Measurements from ENCODE around the gene TAF1A. TPM values are rescaled to one million over a fixed set of nuclear protein-coding genes. Genes with fewer than 3 reads are reported as not detected.
"Not testable (repeated sequence)": the region's sequence is repeated elsewhere in the genome, so short reads cannot be mapped to it uniquely, and the experiment has no call there.

TAF1A gene
- total RNA-seq, 1 experiment from 2014 or later = 12.9 TPM

DNA sequence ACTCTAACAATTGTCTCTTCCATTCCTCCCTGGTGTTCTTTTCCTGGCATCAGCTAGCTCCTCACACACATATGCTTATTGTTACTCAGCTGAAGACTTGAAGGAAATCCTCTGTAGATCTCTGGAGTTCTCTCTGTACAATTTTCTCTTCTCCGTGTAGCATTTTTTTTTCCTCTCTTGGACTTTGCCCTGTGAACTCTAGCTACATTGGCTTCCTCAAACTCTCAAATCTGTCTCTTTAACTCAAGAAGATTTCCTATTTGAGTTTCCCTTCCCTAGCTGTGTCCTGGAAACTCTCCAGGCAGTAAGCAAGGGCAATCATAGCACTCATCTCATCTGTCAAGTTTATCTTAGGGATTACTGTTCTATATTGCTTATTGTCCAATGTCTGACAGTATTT lies 23.9 kb upstream of the TAF1A start:
- H3K4me3 Mint-ChIP-seq = no peak overlapping the region
- peaks cover 15% of the 10 kb centered on the region for H3K9me3 Mint-ChIP-seq
- ChIA-PET CTCF (no interaction called here), POLR2A (interaction anchor here (0.7 kb wide), 1 partner anchor 30 kb away, joined by 3 read pairs; no protein-coding TSS in a partner anchor)
- H3K27me3 Mint-ChIP-seq (ENCODE audit: low read depth) = peaks cover 55% of the 10 kb centered on the region
- peaks cover 4% of the 10 kb centered on the region; the same call in 1 of the 2 replicates for H3K36me3 Mint-ChIP-seq
- H3K27ac Mint-ChIP-seq = no peak overlapping the region
- TF ChIP-seq ZNF671 (CRISPR knock-in tag; IDR thresholded peaks at IDR 0.05) = no peak
- no peak for TF ChIP-seq NFATC4 (CRISPR knock-in tag; IDR thresholded peaks at IDR 0.05)
- TF ChIP-seq, protein P1, sequence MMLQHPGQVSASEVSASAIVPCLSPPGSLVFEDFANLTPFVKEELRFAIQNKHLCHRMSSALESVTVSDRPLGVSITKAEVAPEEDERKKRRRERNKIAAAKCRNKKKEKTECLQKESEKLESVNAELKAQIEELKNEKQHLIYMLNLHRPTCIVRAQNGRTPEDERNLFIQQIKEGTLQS (CRISPR knock-in tag; conservative IDR thresholded peaks at IDR 0.05) = no peak
- no peak for TF ChIP-seq ZNF416 (CRISPR knock-in tag; IDR thresholded peaks at IDR 0.05)
- TF ChIP-seq GABPB1 (CRISPR knock-in tag; IDR thresholded peaks at IDR 0.05) = no peak
- TF ChIP-seq, protein P2, sequence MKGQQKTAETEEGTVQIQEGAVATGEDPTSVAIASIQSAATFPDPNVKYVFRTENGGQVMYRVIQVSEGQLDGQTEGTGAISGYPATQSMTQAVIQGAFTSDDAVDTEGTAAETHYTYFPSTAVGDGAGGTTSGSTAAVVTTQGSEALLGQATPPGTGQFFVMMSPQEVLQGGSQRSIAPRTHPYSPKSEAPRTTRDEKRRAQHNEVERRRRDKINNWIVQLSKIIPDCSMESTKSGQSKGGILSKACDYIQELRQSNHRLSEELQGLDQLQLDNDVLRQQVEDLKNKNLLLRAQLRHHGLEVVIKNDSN (CRISPR knock-in tag; IDR thresholded peaks at IDR 0.05) = no peak
- no peaks in the 10 kb centered on the region for H3K4me1 Mint-ChIP-seq
- ATAC-seq (no peak), DNase-seq (ENCODE audit: low spot score) (no peak)

DNA sequence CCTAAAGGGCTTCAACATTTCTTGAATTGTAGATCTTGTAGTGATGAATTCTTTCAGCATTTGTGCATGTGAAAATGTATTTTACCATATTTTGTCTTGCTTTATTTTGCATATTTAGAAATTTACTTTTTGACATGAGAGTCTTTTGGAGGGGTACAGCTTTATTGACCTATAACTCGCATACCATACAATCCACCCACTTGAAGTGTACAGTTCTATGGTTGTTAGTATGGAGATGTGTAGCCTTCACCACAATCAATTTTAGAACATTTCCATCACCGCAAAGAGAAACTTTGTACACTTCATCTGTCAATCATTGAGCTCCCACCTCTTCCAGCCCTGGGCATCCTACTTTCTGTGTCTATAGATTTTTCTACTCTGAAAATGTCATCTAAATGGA lies 21.0 kb upstream of the TAF1A start:
- no peaks in the 10 kb centered on the region for H3K4me1 Mint-ChIP-seq
- no peak overlapping the region for H3K27ac Mint-ChIP-seq
- no peak for TF ChIP-seq CREM (CRISPR knock-in tag; IDR thresholded peaks at IDR 0.05)
- TF ChIP-seq SMAD3 (CRISPR knock-in tag; IDR thresholded peaks at IDR 0.05; ENCODE audit: borderline replicate concordance) = no peak
- TF ChIP-seq, protein P1 (CRISPR knock-in tag; conservative IDR thresholded peaks at IDR 0.05) = no peak
- no peak for TF ChIP-seq MYBL2 (CRISPR knock-in tag; IDR thresholded peaks at IDR 0.05)
- TF ChIP-seq, protein P2 (CRISPR knock-in tag; IDR thresholded peaks at IDR 0.05) = no peak
- no peak for TF ChIP-seq ATF1 (CRISPR knock-in tag; IDR thresholded peaks at IDR 0.05)
- TF ChIP-seq, protein P3, sequence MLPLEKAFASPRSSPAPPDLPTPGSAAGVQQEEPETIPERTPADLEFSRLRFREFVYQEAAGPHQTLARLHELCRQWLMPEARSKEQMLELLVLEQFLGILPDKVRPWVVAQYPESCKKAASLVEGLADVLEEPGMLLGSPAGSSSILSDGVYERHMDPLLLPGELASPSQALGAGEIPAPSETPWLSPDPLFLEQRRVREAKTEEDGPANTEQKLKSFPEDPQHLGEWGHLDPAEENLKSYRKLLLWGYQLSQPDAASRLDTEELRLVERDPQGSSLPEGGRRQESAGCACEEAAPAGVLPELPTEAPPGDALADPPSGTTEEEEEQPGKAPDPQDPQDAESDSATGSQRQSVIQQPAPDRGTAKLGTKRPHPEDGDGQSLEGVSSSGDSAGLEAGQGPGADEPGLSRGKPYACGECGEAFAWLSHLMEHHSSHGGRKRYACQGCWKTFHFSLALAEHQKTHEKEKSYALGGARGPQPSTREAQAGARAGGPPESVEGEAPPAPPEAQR (CRISPR knock-in tag; IDR thresholded peaks at IDR 0.05) = no peak
- no peak for TF ChIP-seq NR2C2 (CRISPR knock-in tag; IDR thresholded peaks at IDR 0.05)
- TF ChIP-seq, protein P4, sequence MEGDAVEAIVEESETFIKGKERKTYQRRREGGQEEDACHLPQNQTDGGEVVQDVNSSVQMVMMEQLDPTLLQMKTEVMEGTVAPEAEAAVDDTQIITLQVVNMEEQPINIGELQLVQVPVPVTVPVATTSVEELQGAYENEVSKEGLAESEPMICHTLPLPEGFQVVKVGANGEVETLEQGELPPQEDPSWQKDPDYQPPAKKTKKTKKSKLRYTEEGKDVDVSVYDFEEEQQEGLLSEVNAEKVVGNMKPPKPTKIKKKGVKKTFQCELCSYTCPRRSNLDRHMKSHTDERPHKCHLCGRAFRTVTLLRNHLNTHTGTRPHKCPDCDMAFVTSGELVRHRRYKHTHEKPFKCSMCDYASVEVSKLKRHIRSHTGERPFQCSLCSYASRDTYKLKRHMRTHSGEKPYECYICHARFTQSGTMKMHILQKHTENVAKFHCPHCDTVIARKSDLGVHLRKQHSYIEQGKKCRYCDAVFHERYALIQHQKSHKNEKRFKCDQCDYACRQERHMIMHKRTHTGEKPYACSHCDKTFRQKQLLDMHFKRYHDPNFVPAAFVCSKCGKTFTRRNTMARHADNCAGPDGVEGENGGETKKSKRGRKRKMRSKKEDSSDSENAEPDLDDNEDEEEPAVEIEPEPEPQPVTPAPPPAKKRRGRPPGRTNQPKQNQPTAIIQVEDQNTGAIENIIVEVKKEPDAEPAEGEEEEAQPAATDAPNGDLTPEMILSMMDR (IDR thresholded peaks at IDR 0.05) = no peak
- TF ChIP-seq, protein P5, sequence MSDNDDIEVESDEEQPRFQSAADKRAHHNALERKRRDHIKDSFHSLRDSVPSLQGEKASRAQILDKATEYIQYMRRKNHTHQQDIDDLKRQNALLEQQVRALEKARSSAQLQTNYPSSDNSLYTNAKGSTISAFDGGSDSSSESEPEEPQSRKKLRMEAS (CRISPR knock-in tag; IDR thresholded peaks at IDR 0.05) = no peak
- peaks cover 37% of the 10 kb centered on the region for H3K27me3 Mint-ChIP-seq (ENCODE audit: low read depth)
- CTCF ChIA-PET = no interaction called here
- H3K9me3 Mint-ChIP-seq = peaks cover 25% of the 10 kb centered on the region
- no peak for DNase-seq (ENCODE audit: low spot score)
- H3K36me3 Mint-ChIP-seq = peaks cover 5% of the 10 kb centered on the region; the same call in 1 of the 2 replicates
- ATAC-seq = no peak
- no peak overlapping the region for H3K4me3 Mint-ChIP-seq
- POLR2A ChIA-PET = no interaction called here

DNA sequence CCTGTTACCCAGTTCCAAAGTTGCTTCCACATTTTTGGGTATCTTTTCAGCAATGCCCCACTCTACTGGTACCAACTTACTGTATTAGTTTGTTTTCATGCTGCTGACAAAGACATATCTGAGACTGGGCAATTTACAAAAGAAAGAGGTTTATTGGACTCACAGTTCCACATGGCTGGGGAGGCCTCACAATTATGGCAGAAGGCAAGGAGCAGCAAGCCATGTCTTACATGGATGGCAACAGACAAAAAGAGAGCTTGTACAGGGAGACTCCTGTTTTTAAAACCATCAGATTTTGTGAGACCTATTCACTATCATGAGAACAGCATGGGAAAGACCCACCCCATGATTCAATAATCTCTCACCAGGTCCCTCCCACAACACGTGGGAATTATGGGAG lies 19.4 kb upstream of the TAF1A start:
- CTCF ChIA-PET; DNase-seq (ENCODE audit: low spot score); H3K4me3 Mint-ChIP-seq; POLR2A ChIA-PET; H3K4me1 Mint-ChIP-seq; H3K36me3 Mint-ChIP-seq; ATAC-seq; H3K27ac Mint-ChIP-seq: not testable (repeated sequence)
- Mint-ChIP-seq H3K9me3 (peaks cover 25% of the 10 kb centered on the region), H3K27me3 (ENCODE audit: low read depth) (peaks cover 27% of the 10 kb centered on the region)

DNA sequence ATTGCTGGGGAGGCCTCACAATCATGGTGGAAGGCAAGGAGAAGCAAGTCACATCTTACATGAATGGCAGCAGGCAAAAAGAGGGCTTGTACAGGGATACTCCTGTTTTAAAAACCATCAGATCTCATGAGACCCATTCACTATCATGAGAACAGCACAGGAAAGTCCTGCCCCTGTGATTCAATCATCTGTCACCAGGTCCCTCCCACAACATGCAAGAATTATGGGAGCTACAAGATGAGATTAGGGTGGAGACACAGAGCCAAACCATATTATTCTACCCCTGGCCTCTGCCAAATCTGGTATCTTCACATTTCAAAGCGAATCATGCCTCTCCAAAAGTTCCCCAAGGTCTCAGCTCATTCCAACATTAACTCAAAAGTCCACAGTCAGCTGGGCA lies 17.0 kb upstream of the TAF1A start:
- Mint-ChIP-seq H3K27ac (no peak overlapping the region), H3K4me1 (no peaks in the 10 kb centered on the region), H3K4me3 (no peak overlapping the region), H3K27me3 (ENCODE audit: low read depth) (peaks cover 15% of the 10 kb centered on the region), H3K36me3 (peaks cover 5% of the 10 kb centered on the region; the same call in 1 of the 2 replicates), H3K9me3 (peaks cover 25% of the 10 kb centered on the region)
- CTCF ChIA-PET = no interaction called here
- no peak for ATAC-seq
- POLR2A ChIA-PET = no interaction called here
- DNase-seq (ENCODE audit: low spot score) = no peak
- TF ChIP-seq, protein P6, sequence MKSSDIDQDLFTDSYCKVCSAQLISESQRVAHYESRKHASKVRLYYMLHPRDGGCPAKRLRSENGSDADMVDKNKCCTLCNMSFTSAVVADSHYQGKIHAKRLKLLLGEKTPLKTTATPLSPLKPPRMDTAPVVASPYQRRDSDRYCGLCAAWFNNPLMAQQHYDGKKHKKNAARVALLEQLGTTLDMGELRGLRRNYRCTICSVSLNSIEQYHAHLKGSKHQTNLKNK (CRISPR knock-in tag; IDR thresholded peaks at IDR 0.05) = no peak
- TF ChIP-seq, protein P7, sequence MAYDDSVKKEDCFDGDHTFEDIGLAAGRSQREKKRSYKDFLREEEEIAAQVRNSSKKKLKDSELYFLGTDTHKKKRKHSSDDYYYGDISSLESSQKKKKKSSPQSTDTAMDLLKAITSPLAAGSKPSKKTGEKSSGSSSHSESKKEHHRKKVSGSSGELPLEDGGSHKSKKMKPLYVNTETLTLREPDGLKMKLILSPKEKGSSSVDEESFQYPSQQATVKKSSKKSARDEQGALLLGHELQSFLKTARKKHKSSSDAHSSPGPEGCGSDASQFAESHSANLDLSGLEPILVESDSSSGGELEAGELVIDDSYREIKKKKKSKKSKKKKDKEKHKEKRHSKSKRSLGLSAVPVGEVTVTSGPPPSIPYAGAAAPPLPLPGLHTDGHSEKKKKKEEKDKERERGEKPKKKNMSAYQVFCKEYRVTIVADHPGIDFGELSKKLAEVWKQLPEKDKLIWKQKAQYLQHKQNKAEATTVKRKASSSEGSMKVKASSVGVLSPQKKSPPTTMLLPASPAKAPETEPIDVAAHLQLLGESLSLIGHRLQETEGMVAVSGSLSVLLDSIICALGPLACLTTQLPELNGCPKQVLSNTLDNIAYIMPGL (CRISPR knock-in tag; IDR thresholded peaks at IDR 0.05) = no peak
- TF ChIP-seq MYBL2 (CRISPR knock-in tag; IDR thresholded peaks at IDR 0.05) (no peak), PRRX2 (CRISPR knock-in tag; IDR thresholded peaks at IDR 0.05) (no peak)
- TF ChIP-seq, protein P8, sequence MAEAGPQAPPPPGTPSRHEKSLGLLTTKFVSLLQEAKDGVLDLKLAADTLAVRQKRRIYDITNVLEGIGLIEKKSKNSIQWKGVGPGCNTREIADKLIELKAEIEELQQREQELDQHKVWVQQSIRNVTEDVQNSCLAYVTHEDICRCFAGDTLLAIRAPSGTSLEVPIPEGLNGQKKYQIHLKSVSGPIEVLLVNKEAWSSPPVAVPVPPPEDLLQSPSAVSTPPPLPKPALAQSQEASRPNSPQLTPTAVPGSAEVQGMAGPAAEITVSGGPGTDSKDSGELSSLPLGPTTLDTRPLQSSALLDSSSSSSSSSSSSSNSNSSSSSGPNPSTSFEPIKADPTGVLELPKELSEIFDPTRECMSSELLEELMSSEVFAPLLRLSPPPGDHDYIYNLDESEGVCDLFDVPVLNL (CRISPR knock-in tag; IDR thresholded peaks at IDR 0.05; ENCODE audit: borderline replicate concordance, low read depth) = no peak

Data from WTC11 (cell line).